GM23248 (cell line): ENCODE results near the gene PREX1.

Experiments
- EZH2 ChIP-seq: fragments of 200-600 bp; sonication (generic); IDR thresholded peaks from 2 replicates; pipeline ENCODE4 v1.6.1; 2018; ENCODE audit warnings: antibody characterized with exemption, mild to moderate bottlenecking; ENCODE audit not compliant: insufficient read depth, poor library complexity, severe bottlenecking
- EZH2phosphoT487 ChIP-seq: fragments of 200-600 bp; sonication (generic); IDR thresholded peaks from 2 replicates; pipeline ENCODE4 v1.6.1; 2018; ENCODE audit warnings: antibody characterized with exemption, moderate library complexity, mild to moderate bottlenecking, low read depth; ENCODE audit not compliant: insufficient read depth

DNA sequence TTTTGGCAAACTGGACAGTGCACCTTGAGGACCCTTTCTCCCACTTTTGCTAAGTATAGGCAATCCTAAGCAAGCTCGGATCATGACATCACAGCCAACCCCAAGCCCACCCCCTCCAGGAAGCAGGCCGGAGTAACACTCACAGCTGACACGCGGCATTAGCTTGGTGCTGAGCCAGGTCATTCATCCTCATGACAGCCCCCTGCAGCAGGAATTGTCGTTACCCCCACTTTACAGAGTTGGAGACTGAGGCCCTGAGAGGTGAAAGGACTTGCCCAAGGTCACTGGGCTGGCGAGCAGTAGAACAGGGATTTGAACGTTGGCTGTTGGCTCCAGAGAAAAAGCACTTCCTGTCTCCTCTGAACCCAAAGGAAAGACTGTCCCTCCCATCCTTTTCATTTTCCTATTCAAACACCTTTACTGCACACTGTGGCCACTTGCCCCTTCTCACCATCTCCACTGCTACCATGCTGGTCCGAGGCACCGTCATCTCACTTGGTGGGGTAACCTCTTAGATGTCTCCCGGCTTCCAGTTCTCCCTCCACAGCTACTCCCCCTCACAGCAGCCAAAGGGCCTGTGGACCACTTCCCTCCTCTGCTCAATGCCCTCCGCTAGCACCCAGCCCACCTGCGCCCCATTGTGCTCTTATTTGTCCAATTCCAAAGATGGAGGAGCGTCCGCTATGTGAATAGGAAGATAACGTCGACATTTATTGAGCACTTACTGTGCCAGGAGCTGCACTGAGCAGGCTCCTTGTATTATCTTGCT, 84.7 kb downstream of the PREX1 start:
- TF ChIP-seq EZH2: no peak
- TF ChIP-seq EZH2phosphoT487: no peak
